ENCODE data around the gene TBC1D22A. TPM values are rescaled to one million over a fixed set of nuclear protein-coding genes. Genes with fewer than 3 reads are reported as not detected.

Gene TBC1D22A
- polyA plus RNA-seq, 1 donor from 2014 or later = 9.3 TPM

DNA sequence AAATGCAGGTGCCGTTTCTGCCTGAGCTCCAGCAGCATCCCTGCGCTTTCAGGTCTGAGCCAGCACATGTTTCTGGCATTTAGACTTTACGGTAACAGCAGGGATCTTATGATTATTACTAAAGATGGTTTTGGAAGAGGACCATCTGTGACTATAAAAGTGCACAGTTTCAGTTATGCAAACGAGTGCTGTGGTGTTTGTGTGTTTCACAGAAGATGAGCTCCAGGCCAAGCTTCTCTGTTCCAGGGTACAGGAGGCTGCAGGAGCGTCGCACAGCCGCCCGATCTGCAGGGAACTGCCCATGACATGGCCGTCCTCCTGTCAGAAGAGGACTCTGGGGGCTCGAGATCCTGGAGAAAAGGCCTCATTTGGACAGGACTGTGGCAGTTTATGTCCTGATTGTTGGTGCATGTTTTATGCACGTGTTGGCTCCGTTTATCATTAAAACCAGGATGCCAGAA is 297.3 kb downstream of the TBC1D22A start:
- Histone ChIP-seq H3K9me3 (ENCODE audit: low read length) (no peaks in the 10 kb centered on the region), H3F3A (ENCODE audit: insufficient read depth, low read length, poor library complexity, severe bottlenecking) (no peaks in the 10 kb centered on the region), H3K36me3 (ENCODE audit: insufficient read depth, low read length) (no peaks in the 10 kb centered on the region), H2AFZ (ENCODE audit: low read depth, low read length) (no peak overlapping the region), H3K27ac (ENCODE audit: low read length) (no peak overlapping the region), H3K4me2 (ENCODE audit: low read length) (no peak overlapping the region), H3K4me3 (ENCODE audit: low read length) (no peak overlapping the region), H3K9me2 (ENCODE audit: insufficient read depth, low read length) (no peaks in the 10 kb centered on the region), H3K9ac (ENCODE audit: low read length) (no peak overlapping the region), H3K79me2 (replicated peaks; ENCODE audit: insufficient read depth, low read length) (no peaks in the 10 kb centered on the region), H4K20me1 (ENCODE audit: insufficient read depth) (no peaks in the 10 kb centered on the region), H3K27me3 (ENCODE audit: insufficient read depth, low read depth, low read length) (no peaks in the 10 kb centered on the region)
- no peak for TF ChIP-seq SMC3 (conservative IDR thresholded peaks at IDR 0.05; ENCODE audit: poor library complexity)
- no peak for TF ChIP-seq POLR2AphosphoS5 (IDR thresholded peaks at IDR 0.05)
- TF ChIP-seq, protein P1, sequence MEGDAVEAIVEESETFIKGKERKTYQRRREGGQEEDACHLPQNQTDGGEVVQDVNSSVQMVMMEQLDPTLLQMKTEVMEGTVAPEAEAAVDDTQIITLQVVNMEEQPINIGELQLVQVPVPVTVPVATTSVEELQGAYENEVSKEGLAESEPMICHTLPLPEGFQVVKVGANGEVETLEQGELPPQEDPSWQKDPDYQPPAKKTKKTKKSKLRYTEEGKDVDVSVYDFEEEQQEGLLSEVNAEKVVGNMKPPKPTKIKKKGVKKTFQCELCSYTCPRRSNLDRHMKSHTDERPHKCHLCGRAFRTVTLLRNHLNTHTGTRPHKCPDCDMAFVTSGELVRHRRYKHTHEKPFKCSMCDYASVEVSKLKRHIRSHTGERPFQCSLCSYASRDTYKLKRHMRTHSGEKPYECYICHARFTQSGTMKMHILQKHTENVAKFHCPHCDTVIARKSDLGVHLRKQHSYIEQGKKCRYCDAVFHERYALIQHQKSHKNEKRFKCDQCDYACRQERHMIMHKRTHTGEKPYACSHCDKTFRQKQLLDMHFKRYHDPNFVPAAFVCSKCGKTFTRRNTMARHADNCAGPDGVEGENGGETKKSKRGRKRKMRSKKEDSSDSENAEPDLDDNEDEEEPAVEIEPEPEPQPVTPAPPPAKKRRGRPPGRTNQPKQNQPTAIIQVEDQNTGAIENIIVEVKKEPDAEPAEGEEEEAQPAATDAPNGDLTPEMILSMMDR (IDR thresholded peaks at IDR 0.05; ENCODE audit: poor library complexity, severe bottlenecking) = no peak
- no peak for TF ChIP-seq EP300 (conservative IDR thresholded peaks at IDR 0.05; ENCODE audit: poor library complexity, severe bottlenecking)
- no peak for TF ChIP-seq MXI1 (conservative IDR thresholded peaks at IDR 0.05; ENCODE audit: poor library complexity, severe bottlenecking)
- TF ChIP-seq REST (IDR thresholded peaks at IDR 0.05; ENCODE audit: borderline replicate concordance) = no peak
- TF ChIP-seq RAD21 (conservative IDR thresholded peaks at IDR 0.05) = no peak
- no peak for TF ChIP-seq EZH2 (IDR thresholded peaks at IDR 0.05; ENCODE audit: borderline replicate concordance, insufficient read depth, low read length, poor library complexity, severe bottlenecking)
- no peak for TF ChIP-seq TAF1 (IDR thresholded peaks at IDR 0.05; ENCODE audit: low read depth)

- Histone ChIP-seq H3K36me3 (ENCODE audit: insufficient read depth, low read length) (no peaks in the 10 kb centered on the region), H3K4me2 (ENCODE audit: low read length) (no peak overlapping the region), H3K9me2 (ENCODE audit: insufficient read depth, low read length) (no peaks in the 10 kb centered on the region), H3K9me3 (ENCODE audit: low read length) (no peaks in the 10 kb centered on the region), H3K27me3 (ENCODE audit: insufficient read depth, low read depth, low read length) (no peaks in the 10 kb centered on the region), H3F3A (ENCODE audit: insufficient read depth, low read length, poor library complexity, severe bottlenecking) (no peaks in the 10 kb centered on the region), H4K20me1 (ENCODE audit: insufficient read depth) (no peaks in the 10 kb centered on the region), H2AFZ (ENCODE audit: low read depth, low read length) (no peak overlapping the region), H3K4me3 (ENCODE audit: low read length) (no peak overlapping the region), H3K9ac (ENCODE audit: low read length) (no peak overlapping the region), H3K79me2 (replicated peaks; ENCODE audit: insufficient read depth, low read length) (no peaks in the 10 kb centered on the region), H3K27ac (ENCODE audit: low read length) (no peak overlapping the region)
- TF ChIP-seq POLR2AphosphoS5 (IDR thresholded peaks at IDR 0.05) (no peak), TAF1 (IDR thresholded peaks at IDR 0.05; ENCODE audit: low read depth) (no peak), EP300 (conservative IDR thresholded peaks at IDR 0.05; ENCODE audit: poor library complexity, severe bottlenecking) (no peak), EZH2 (IDR thresholded peaks at IDR 0.05; ENCODE audit: borderline replicate concordance, insufficient read depth, low read length, poor library complexity, severe bottlenecking) (no peak), REST (IDR thresholded peaks at IDR 0.05; ENCODE audit: borderline replicate concordance) (no peak), MXI1 (conservative IDR thresholded peaks at IDR 0.05; ENCODE audit: poor library complexity, severe bottlenecking) (no peak), SMC3 (conservative IDR thresholded peaks at IDR 0.05; ENCODE audit: poor library complexity) (no peak), RAD21 (conservative IDR thresholded peaks at IDR 0.05) (no peak)
- TF ChIP-seq, protein P1 (IDR thresholded peaks at IDR 0.05; ENCODE audit: poor library complexity, severe bottlenecking) = no peak
Observed at GRCh38 chr22:47060718-47061117, 298.3 kb downstream of the TBC1D22A start.
